Activated CD4-positive, alpha-beta T cell treated with anti-CD3 and anti-CD28 coated beads, Interleukin-2, amount 10 ng/mL, durations not matched to agents 24 days and 14 days (primary cell): ENCODE data around the gene MRPS22. TPM values are rescaled to one million over a fixed set of nuclear protein-coding genes. Genes with fewer than 3 reads are reported as not detected.
"Not testable (repeated sequence)": the region's sequence is repeated elsewhere in the genome, so short reads cannot be mapped to it uniquely, and the experiment has no call there.

Source experiments
- DNase-seq: peaks from one replicate; pipeline ENCODE4 v3.0.0; 2022
- H3K27ac Mint-ChIP-seq: one replicate; pipeline ENCODE4 v1.8.0; 2022; ENCODE audit warnings: mild to moderate bottlenecking, mixed read lengths
- H3K27me3 Mint-ChIP-seq: one replicate; pipeline ENCODE4 v1.8.0; 2022; ENCODE audit warnings: mixed read lengths
- H3K36me3 Mint-ChIP-seq: one replicate; pipeline ENCODE4 v1.8.0; 2022; ENCODE audit warnings: low read depth, mild to moderate bottlenecking, mixed read lengths
- H3K4me1 Mint-ChIP-seq: one replicate; pipeline ENCODE4 v1.8.0; 2021; ENCODE audit warnings: mixed read lengths
- H3K4me3 Mint-ChIP-seq: one replicate; pipeline ENCODE4 v1.8.0; 2022; ENCODE audit warnings: mild to moderate bottlenecking, moderate library complexity, mixed read lengths
- H3K9me3 Mint-ChIP-seq: one replicate; pipeline ENCODE4 v1.8.0; 2021; ENCODE audit warnings: mixed read lengths
- intact Hi-C: fragments of 100-400 bp; cut with micrococcal nuclease; formaldehyde crosslinking; loops from one replicate; pipeline ENCODE4 v1.15.1; 2023
- total RNA-seq: library from RNA; stranded (reverse); gene quantifications from 2 replicates; pipeline ENCODE4 v1.2.3, GENCODE V29; 2022

MRPS22 gene
- total RNA-seq, 1 donor from 2014 or later: 55.8 TPM

DNA sequence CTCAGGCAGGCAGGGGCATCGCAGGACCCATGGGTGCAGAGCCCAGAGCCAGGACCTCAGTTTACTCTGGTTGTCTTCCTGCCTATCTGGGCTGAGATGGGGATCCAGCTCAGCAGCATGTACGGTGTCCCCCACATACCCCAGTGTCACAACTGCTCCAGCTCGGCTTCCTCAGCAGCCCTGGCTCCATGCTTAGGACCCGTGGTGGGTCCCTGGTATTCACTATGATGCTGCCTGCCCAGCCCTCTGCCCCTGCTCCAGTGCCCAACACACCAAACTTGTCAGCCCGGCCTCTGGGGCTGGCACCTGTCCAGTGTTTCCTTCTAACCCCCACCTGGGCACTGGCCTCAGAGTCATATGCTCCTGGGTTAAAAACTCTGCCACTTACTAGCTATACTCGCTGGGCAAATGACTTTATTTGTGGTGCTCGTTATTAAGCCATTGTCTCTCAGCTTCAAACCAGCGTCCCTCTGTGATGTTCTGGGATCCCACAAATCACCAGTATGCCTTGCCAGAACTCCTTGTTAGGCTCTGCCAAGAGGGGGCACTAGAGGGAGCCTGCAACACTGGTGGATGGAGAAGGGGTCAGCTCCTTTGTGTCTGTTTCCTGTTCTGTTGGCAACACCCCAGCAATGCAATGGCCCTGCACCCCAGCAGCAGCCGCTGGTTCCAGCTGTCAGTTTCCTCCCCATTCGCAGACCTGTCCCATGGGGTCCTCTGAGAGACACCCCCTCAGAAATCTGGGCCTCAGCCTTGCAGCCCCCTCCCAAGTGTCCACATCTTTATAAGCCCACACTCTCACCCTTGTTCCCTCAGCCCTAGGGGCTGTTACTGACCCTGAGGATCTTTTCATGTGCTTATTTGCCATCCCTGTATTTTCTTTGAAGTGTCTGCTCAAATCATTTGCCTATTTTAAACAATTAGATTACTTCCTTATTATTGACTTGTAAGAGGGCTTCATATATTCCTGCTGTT lies 24.1 kb upstream of the MRPS22 start:
- no peak for DNase-seq
- H3K36me3 Mint-ChIP-seq: no peaks in the 10 kb centered on the region
- H3K4me3 Mint-ChIP-seq: no peak overlapping the region
- no peaks in the 10 kb centered on the region for H3K9me3 Mint-ChIP-seq
- intact Hi-C loops: no loop called here
- H3K4me1 Mint-ChIP-seq: no peaks in the 10 kb centered on the region
- peaks cover 10% of the 10 kb centered on the region for H3K27me3 Mint-ChIP-seq
- no peak overlapping the region for H3K27ac Mint-ChIP-seq

DNA sequence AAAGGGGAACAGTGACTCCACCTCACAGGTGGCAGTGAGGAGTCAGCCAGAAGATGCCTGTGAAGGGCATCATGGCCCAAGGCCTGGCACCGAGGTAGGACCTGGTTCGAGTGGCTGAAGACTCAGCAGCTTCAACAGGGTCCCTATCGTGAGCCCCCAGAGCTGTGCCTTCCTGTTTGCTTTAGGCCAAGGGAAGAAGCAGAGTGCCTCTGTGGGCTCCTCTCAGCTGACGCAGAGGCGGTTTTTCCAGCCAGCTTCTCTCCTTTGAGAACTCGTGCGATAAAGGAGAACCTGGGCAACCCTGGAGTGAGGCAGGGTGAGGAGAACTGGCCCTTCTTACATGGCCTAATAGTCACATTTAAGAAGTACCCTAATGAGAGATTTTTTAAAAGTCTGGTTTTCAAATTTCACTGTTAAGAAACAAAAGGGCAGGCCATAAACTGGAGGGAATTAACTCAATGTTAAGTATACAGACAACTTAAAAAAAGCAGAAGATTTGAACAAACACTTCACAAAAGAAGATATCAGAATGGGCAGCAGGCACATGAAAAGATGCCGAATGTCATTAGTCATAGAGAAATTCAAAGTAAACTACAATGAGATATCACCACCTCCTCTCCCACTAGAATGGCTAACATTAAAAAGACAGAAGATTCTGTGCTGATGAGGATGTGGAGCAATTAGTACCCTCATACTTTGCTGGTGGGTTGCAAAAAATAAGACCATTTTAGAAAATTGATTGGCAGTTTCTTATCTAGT lies 23.1 kb upstream of the MRPS22 start:
- Mint-ChIP-seq H3K4me1 (no peaks in the 10 kb centered on the region), H3K27me3 (peaks cover 8% of the 10 kb centered on the region), H3K27ac (no peak overlapping the region), H3K9me3 (no peaks in the 10 kb centered on the region), H3K36me3 (no peaks in the 10 kb centered on the region), H3K4me3 (no peak overlapping the region)
- intact Hi-C loops: no loop called here
- DNase-seq: no peak

DNA sequence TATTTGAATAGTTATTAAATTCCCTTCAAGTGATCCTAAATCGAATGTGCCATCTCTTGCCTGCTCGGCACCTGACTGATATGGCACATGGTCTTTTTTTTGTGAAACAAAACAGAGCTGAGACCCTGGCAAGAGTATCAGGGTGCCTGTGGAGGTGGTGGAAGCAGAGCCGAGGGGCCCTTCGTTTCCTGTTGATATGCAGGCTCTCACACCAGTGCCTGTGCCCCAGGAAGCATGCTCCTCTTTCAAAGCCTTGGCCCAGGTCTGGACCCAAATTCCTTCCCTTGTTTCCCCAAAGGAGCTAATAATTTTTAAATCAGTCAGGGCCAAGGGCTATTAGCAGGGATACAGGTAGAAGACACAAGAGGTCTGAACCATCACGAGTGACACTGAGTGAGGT lies 21.5 kb upstream of the MRPS22 start:
- DNase-seq: no peak
- Mint-ChIP-seq H3K4me3 (no peak overlapping the region), H3K9me3 (no peaks in the 10 kb centered on the region), H3K27me3 (peaks cover 4% of the 10 kb centered on the region), H3K36me3 (no peaks in the 10 kb centered on the region), H3K27ac (no peak overlapping the region), H3K4me1 (no peaks in the 10 kb centered on the region)
- intact Hi-C loops: no loop called here

DNA sequence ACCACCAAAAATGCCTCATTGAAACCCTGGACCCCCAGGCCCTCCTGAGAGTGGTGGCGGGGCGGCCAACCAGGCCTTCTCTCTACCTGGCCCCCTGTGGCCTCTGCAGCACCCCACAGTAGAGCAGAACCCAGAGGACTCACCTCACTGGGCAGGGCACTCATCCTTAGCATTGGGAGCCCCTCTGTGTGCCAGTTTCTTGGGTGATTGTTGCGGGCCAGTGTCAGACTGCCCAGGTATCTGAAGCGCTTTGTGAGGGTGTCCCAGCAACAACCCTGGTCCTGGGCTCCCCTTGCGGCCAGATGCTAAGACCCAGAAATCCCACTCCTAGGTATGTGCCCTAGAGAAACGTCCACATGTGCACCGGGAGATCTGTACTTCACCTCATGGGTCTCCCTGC lies 20.7 kb upstream of the MRPS22 start:
- Mint-ChIP-seq H3K4me3 (no peak overlapping the region), H3K27me3 (peaks cover 4% of the 10 kb centered on the region), H3K36me3 (no peaks in the 10 kb centered on the region), H3K27ac (no peak overlapping the region), H3K9me3 (no peaks in the 10 kb centered on the region), H3K4me1 (peaks cover 4% of the 10 kb centered on the region)
- DNase-seq: no peak
- intact Hi-C loops: no loop called here

DNA sequence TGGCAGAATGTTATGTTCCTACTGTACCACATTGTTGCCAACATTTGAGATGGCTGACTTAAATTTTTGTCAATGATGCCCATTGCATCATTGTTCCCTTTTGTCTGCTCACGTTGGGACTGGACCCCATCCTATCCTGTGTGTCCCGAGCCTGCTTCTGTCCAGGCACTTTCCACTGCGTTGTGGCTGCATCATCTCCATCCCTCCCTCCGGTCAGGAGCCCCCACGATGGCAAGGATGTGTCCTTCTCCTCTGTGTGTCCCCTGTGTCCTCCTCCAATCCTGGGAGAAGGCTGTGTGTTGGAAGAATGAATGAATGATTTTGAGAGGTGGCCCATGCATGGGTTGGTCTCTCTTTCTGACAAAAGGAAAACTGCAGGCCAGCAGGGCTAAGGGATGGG lies 19.4 kb upstream of the MRPS22 start:
- Mint-ChIP-seq H3K9me3 (no peaks in the 10 kb centered on the region), H3K27me3 (peaks cover 6% of the 10 kb centered on the region), H3K4me3 (no peak overlapping the region), H3K27ac (no peak overlapping the region), H3K36me3 (no peaks in the 10 kb centered on the region), H3K4me1 (peaks cover 9% of the 10 kb centered on the region)
- intact Hi-C loops: no loop called here
- no peak for DNase-seq

DNA sequence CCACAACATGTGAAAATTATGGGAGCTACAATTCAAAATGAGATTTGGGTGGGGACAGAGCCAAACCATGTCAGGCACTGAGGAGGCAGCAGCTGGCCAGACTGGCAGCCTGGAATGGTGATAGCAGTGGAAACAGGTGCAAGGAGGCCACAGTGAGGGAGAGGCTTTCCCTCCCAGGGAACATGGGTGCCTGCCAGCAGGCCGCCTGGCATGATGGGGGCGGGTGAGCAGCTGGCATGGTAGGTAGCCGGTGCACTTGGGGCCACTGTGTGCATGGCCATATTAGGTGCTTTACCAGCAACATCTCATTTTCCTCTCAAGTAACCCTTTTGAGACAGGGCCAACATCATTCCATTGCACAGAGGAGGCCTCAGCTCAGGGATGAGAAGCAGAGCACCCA lies 18.3 kb upstream of the MRPS22 start:
- DNase-seq: no peak
- Mint-ChIP-seq H3K9me3 (no peaks in the 10 kb centered on the region), H3K4me3 (no peak overlapping the region), H3K27ac (no peak overlapping the region), H3K4me1 (peaks cover 11% of the 10 kb centered on the region), H3K36me3 (no peaks in the 10 kb centered on the region), H3K27me3 (peaks cover 16% of the 10 kb centered on the region)
- intact Hi-C loops: no loop called here

DNA sequence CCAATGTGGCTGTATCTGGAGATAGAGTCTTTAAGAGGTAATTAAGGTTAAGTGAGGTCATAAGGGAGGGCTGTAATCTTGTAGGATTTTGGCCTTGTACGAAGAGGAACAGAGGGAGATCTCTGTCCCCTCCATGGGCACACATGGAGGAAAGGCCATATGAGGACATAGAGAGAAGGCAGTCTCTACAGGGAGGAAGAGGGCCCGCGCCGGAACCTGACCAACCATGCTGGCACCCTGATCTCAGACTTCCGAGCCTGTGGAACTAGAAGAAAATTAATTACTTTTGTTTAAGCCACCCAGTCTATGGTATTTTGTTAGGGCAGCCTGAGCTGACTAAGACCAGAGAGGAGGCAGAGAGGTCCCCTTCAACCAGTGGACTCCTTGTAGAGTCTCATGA lies 17.7 kb upstream of the MRPS22 start:
- H3K36me3 Mint-ChIP-seq: no peaks in the 10 kb centered on the region
- peaks cover 17% of the 10 kb centered on the region for H3K27me3 Mint-ChIP-seq
- H3K27ac Mint-ChIP-seq: no peak overlapping the region
- H3K4me3 Mint-ChIP-seq: no peak overlapping the region
- no peak for DNase-seq
- no peaks in the 10 kb centered on the region for H3K9me3 Mint-ChIP-seq
- intact Hi-C loops: no loop called here
- H3K4me1 Mint-ChIP-seq: peaks cover 11% of the 10 kb centered on the region

DNA sequence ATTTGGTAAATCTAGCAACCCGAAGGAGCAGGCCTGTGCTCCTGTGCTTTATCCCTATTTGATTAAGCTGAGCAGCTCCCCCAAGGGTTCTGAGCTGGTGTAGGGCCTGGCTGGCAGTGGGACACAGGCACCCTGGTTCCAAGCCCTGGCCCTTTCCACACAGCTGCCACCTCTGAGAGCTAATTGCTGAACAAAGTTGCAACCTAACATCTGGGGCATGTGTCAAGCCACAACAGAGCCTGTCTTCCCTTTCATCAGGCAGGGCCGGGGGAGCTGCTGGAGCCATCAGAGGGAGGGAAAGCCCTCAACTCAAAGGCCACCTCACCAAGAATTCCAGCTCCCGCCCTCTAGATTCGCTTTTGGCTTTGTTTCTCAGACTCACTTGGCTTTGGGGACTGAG lies 17.1 kb upstream of the MRPS22 start:
- Mint-ChIP-seq H3K4me1 (peaks cover 11% of the 10 kb centered on the region), H3K4me3 (no peak overlapping the region), H3K36me3 (no peaks in the 10 kb centered on the region), H3K27ac (no peak overlapping the region), H3K9me3 (no peaks in the 10 kb centered on the region), H3K27me3 (peaks cover 15% of the 10 kb centered on the region)
- intact Hi-C loops: no loop called here
- DNase-seq: no peak

DNA sequence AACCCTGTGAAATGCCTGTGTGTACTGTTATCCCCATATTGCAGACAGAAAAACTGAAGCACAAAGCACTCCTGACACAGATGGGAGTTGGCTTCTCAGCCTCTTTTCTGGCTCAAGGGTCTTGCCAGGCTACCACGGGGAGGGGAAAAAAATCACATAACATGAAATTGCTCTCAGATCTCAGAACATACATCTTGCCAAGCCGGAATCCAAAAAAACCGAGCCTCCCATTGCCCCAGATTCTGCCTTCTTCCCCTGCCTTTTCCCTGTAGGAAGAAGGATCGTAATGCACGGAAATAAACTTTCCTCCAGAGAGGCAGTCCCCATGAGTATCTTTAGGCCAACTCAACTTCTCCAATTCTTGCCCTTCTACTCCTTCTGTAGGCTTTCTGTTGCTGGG lies 16.6 kb upstream of the MRPS22 start:
- Mint-ChIP-seq H3K27ac (no peak overlapping the region), H3K4me3 (no peak overlapping the region), H3K4me1 (peaks cover 11% of the 10 kb centered on the region), H3K27me3 (peaks cover 18% of the 10 kb centered on the region), H3K9me3 (no peaks in the 10 kb centered on the region), H3K36me3 (no peaks in the 10 kb centered on the region)
- intact Hi-C loops: no loop called here
- DNase-seq: no peak

DNA sequence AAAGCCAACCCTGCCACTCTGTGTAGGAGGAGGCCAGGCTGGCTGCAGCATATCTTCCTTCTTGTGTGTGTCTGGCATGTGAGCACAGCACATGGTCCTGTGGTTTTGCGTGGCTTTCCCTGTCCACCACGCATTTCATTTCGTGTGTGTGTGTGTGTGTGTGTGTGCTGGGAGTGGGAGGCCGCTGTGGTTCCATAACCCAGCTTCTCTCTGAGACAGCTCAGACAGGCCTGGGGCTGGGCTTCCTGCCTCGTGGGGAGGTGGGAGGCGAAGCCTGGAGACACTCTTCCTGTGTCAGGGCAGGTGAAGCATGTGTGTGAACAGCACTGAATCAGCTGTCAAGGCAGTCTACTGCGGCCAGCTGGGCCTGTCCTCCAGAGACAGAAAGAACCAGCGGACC lies 16.0 kb upstream of the MRPS22 start:
- Mint-ChIP-seq H3K4me3 (no peak overlapping the region), H3K9me3 (no peaks in the 10 kb centered on the region), H3K4me1 (peaks cover 11% of the 10 kb centered on the region), H3K36me3 (no peaks in the 10 kb centered on the region), H3K27ac (no peak overlapping the region), H3K27me3 (peaks cover 24% of the 10 kb centered on the region)
- DNase-seq: peak; percentile 63
- intact Hi-C loops: loop anchor here (2.0 kb wide), 2 partner anchors 215 to 391 kb away; no protein-coding TSS in a partner anchor

DNA sequence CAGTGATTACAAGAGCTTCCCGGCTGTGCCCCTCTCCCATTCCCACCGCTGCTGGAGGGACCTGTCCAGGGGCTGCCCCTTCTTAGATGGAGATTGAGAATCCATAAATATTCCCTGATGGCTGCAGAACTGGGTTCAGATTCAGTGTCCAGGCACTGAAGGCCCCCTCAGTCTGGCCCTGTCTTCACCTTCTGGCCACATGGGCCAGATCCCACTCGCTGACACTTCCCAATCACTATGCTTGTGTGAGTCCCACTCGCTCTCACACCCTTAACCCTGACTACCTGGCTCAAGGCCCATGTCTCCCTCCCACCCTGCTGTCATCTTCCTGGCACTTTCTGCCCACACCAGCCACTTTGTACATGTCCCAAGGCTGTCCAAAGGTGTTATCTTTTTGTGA lies 15.5 kb upstream of the MRPS22 start:
- Mint-ChIP-seq H3K4me3 (no peak overlapping the region), H3K9me3 (no peaks in the 10 kb centered on the region), H3K36me3 (no peaks in the 10 kb centered on the region), H3K27ac (no peak overlapping the region), H3K27me3 (peaks cover 27% of the 10 kb centered on the region), H3K4me1 (peaks cover 11% of the 10 kb centered on the region)
- intact Hi-C loops: loop anchor here (2.0 kb wide), 2 partner anchors 216 to 392 kb away; no protein-coding TSS in a partner anchor
- no peak for DNase-seq

DNA sequence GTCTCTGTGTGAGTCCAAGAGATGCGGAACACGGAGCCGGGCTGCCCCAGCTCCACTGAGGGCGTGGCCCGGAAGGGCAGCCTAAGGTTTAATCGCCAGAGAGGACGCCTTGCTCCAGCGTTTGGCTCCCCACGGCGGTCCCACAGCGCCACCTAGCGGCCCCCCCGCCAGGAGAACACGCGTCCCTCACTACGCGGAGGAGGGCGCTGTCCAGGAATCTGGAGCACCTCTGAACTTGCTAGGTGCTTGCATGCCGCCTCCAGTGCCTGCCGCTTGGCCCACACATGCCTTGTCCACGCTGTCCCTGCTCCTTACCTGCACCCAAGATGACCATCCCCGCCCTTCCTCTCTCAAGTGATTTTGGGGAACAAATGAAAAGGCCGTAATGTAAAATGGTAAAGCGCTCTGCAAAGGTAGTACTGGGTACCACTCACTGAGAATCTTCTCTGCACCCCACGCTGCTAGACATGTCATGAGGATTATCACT lies 14.4 kb upstream of the MRPS22 start:
- Mint-ChIP-seq H3K27ac (no peak overlapping the region), H3K4me1 (peaks cover 11% of the 10 kb centered on the region), H3K9me3 (no peaks in the 10 kb centered on the region), H3K27me3 (peaks cover 30% of the 10 kb centered on the region), H3K36me3 (no peaks in the 10 kb centered on the region), H3K4me3 (peak overlapping the region; percentile 73)
- DNase-seq: peak; percentile 96
- intact Hi-C loops: loop anchor here (2.0 kb wide), 2 partner anchors 217 to 393 kb away; no protein-coding TSS in a partner anchor

DNA sequence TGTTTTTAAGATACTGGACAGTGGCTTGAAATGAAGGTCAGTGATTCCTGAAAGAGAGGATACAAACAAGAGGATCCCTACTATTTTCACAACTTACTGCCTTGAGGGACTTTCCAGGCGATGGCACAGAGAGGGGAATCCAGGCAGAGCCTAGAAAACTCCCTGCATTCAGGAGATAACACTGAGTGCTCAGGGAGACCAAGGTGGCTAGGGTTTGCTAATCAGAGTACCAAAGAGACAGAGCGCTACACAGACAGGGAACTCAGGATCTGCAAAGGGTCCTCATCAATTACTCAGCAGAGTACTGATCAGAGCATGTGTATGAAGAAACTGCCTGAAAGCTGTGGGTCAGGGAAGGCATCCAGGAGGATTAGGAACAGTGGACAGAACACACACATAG lies 11.7 kb upstream of the MRPS22 start:
- intact Hi-C loops: no loop called here
- no peak overlapping the region for H3K4me3 Mint-ChIP-seq
- no peaks in the 10 kb centered on the region for H3K36me3 Mint-ChIP-seq
- H3K27ac Mint-ChIP-seq: no peak overlapping the region
- DNase-seq: no peak
- no peaks in the 10 kb centered on the region for H3K9me3 Mint-ChIP-seq
- peaks cover 11% of the 10 kb centered on the region for H3K4me1 Mint-ChIP-seq
- peaks cover 30% of the 10 kb centered on the region for H3K27me3 Mint-ChIP-seq

DNA sequence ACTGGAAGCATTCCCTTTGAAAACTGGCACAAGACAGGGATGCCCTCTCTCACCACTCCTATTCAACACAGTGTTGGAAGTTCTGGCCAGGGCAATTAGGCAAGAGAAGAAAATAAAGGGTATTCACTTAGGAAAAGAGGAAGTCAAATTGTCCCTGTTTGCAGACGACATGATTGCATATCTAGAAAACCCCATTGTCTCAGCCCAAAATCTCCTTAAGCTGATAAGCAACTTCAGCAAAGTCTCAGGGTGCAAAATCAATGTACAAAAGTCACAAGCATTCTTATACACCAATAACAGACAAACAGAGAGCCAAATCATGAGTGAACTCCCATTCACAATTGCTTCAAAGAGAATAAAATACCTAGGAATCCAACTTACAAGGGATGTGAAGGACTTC lies 9.1 kb upstream of the MRPS22 start:
- H3K9me3 Mint-ChIP-seq, H3K27ac Mint-ChIP-seq, intact Hi-C loops, H3K4me1 Mint-ChIP-seq, DNase-seq, H3K36me3 Mint-ChIP-seq, H3K4me3 Mint-ChIP-seq: not testable (repeated sequence)
- peaks cover 25% of the 10 kb centered on the region for H3K27me3 Mint-ChIP-seq
